GM23338 (cell line): Measurements from ENCODE around the gene SCGB2B2. TPM values are rescaled to one million over a fixed set of nuclear protein-coding genes. Genes with fewer than 3 reads are reported as not detected.

ENCODE experiments used
- ATAC-seq: fragments of 200-7000 bp; cut with Tn5 transposase; 3 replicates; pipeline ENCODE4 v1.9.1; 2020
- DNase-seq: peaks from one replicate; pipeline ENCODE4 v3.0.0-alpha.2; 2015; ENCODE audit warnings: low spot score
- H2AFZ ChIP-seq: fragments of 200-600 bp; sonication (generic); 2 replicates; pipeline ENCODE4 v1.8.0; 2016; ENCODE audit warnings: antibody characterized with exemption, mild to moderate bottlenecking, moderate library complexity
- H3F3A ChIP-seq: fragments of 200-600 bp; sonication (generic); replicated peaks from 2 replicates; pipeline ENCODE4 v1.8.0; 2017; ENCODE audit warnings: antibody characterized with exemption, mixed run types, low read depth
- H3K27ac ChIP-seq: fragments of 200-600 bp; sonication (generic); 2 replicates; pipeline ENCODE4 v1.6.1; 2016; ENCODE audit warnings: low read depth
- H3K27me3 ChIP-seq: fragments of 200-600 bp; sonication (generic); 2 replicates; pipeline ENCODE4 v1.8.0; 2016; ENCODE audit warnings: mild to moderate bottlenecking, mixed run types, moderate library complexity; ENCODE audit not compliant: insufficient read depth
- H3K36me3 ChIP-seq: fragments of 200-600 bp; sonication (generic); 2 replicates; pipeline ENCODE4 v1.8.0; 2016; ENCODE audit warnings: mild to moderate bottlenecking; ENCODE audit not compliant: insufficient read depth
- H3K4me1 ChIP-seq: fragments of 200-600 bp; sonication (generic); 2 replicates; pipeline ENCODE4 v1.8.0; 2016; ENCODE audit warnings: mild to moderate bottlenecking, moderate library complexity; ENCODE audit not compliant: insufficient read depth
- H3K4me2 ChIP-seq: fragments of 200-600 bp; sonication (generic); 2 replicates; pipeline ENCODE4 v1.7.1; 2017; ENCODE audit warnings: mixed run types
- H3K4me3 ChIP-seq: fragments of 200-600 bp; sonication (generic); 2 replicates; pipeline ENCODE4 v1.6.1; 2016; ENCODE audit warnings: mixed run types
- H3K79me2 ChIP-seq: fragments of 200-600 bp; sonication (generic); replicated peaks from 2 replicates; pipeline ENCODE4 v1.8.0; 2017; ENCODE audit warnings: mild to moderate bottlenecking; ENCODE audit not compliant: insufficient read depth
- H3K9me2 ChIP-seq: fragments of 200-600 bp; sonication (generic); 2 replicates; pipeline ENCODE4 v1.8.0; 2017; ENCODE audit not compliant: insufficient read depth
- H4K20me1 ChIP-seq: fragments of 200-600 bp; sonication (generic); replicated peaks from 2 replicates; pipeline ENCODE4 v1.8.0; 2017; ENCODE audit warnings: mild to moderate bottlenecking; ENCODE audit not compliant: insufficient read depth
- H3K27ac Mint-ChIP-seq: 2 replicates; pipeline ENCODE4 v1.8.0; 2020; ENCODE audit warnings: inconsistent platforms, mild to moderate bottlenecking, moderate library complexity, mixed read lengths
- H3K27me3 Mint-ChIP-seq: 3 replicates; pipeline ENCODE4 v1.8.0; 2022; ENCODE audit warnings: low read depth, mild to moderate bottlenecking, moderate library complexity, mixed read lengths, inconsistent platforms; ENCODE audit not compliant: insufficient read depth, poor library complexity
- H3K36me3 Mint-ChIP-seq: 3 replicates; pipeline ENCODE4 v1.8.0; 2021; ENCODE audit warnings: low read depth, mild to moderate bottlenecking, inconsistent platforms, moderate library complexity, mixed read lengths
- H3K4me1 Mint-ChIP-seq: 3 replicates; pipeline ENCODE4 v1.8.0; 2020; ENCODE audit warnings: mild to moderate bottlenecking, inconsistent platforms, mixed read lengths
- H3K4me3 Mint-ChIP-seq: 3 replicates; pipeline ENCODE4 v1.8.0; 2021; ENCODE audit warnings: moderate library complexity, mild to moderate bottlenecking, inconsistent platforms, mixed read lengths
- H3K9me3 Mint-ChIP-seq: 3 replicates; pipeline ENCODE4 v1.8.0; 2020; ENCODE audit warnings: moderate library complexity, mild to moderate bottlenecking, inconsistent platforms, mixed read lengths
- CREB1 ChIP-seq: fragments of 250-450 bp; sonication (Bioruptor Pico); IDR thresholded peaks from 2 replicates; pipeline ENCODE4 v1.5.0; 2020; ENCODE audit warnings: low read depth, mild to moderate bottlenecking, moderate library complexity
- EZH2 ChIP-seq: fragments of 200-600 bp; sonication (generic); IDR thresholded peaks from one replicate; pipeline ENCODE4 v1.8.0; 2017; ENCODE audit warnings: antibody characterized with exemption, mild to moderate bottlenecking, low read depth; ENCODE audit not compliant: unreplicated experiment
- EZH2phosphoT487 ChIP-seq: fragments of 200-600 bp; sonication (generic); IDR thresholded peaks from one replicate; pipeline ENCODE4 v1.8.1; 2018; ENCODE audit warnings: antibody characterized with exemption; ENCODE audit not compliant: unreplicated experiment
- JUNB ChIP-seq: IDR thresholded peaks from one replicate; pipeline ENCODE4 v1.6.1; 2016; ENCODE audit warnings: antibody characterized with exemption; ENCODE audit not compliant: unreplicated experiment
- NANOG ChIP-seq: IDR thresholded peaks from 2 replicates; pipeline ENCODE4 v1.6.1; 2016; ENCODE audit warnings: antibody characterized with exemption, borderline replicate concordance
- POLR2AphosphoS5 ChIP-seq: IDR thresholded peaks from 2 replicates; pipeline ENCODE4 v1.6.1; 2016; ENCODE audit warnings: antibody characterized with exemption, low read depth
- STAT1 ChIP-seq: IDR thresholded peaks from one replicate; pipeline ENCODE4 v1.6.1; 2016; ENCODE audit warnings: antibody characterized with exemption; ENCODE audit not compliant: unreplicated experiment
- ZNF331 ChIP-seq: fragments of 250-450 bp; sonication (Bioruptor Pico); IDR thresholded peaks from 2 replicates; pipeline ENCODE4 v1.5.0; 2020; ENCODE audit warnings: low read depth, mild to moderate bottlenecking, moderate library complexity
- ZNF462 ChIP-seq: fragments of 250-450 bp; sonication (Bioruptor Pico); IDR thresholded peaks from 2 replicates; pipeline ENCODE4 v1.5.0; 2020; ENCODE audit warnings: mild to moderate bottlenecking, moderate library complexity
- polyA plus RNA-seq: library from polyadenylated mRNA; unstranded; fragments of >200 nt; fragmentation: Nextera tagmentation; extraction: Ambion mirVana; gene quantifications from 2 replicates; pipeline ENCODE4 v1.2.1, GENCODE V29; 2016
- total RNA-seq: library from RNA; depleted of rRNA; stranded (reverse); fragments of >200 nt; shearing (Covaris generic); gene quantifications from 2 replicates; pipeline ENCODE4 v1.2.3, GENCODE V29; 2014
- TF ChIP-seq, protein P1 (sequence below): IDR thresholded peaks from 2 replicates; pipeline ENCODE4 v1.6.1; 2016; ENCODE audit warnings: antibody characterized with exemption

The SCGB2B2 gene
- total and polyA plus RNA-seq, 2 experiments from 2014 or later = 0.28 TPM; not detected in 1

- TF ChIP-seq, protein P1, sequence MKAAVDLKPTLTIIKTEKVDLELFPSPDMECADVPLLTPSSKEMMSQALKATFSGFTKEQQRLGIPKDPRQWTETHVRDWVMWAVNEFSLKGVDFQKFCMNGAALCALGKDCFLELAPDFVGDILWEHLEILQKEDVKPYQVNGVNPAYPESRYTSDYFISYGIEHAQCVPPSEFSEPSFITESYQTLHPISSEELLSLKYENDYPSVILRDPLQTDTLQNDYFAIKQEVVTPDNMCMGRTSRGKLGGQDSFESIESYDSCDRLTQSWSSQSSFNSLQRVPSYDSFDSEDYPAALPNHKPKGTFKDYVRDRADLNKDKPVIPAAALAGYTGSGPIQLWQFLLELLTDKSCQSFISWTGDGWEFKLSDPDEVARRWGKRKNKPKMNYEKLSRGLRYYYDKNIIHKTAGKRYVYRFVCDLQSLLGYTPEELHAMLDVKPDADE = no peak
- TF ChIP-seq EZH2 (no peak), JUNB (no peak), ZNF462 (CRISPR knock-in tag) (no peak)
These were observed 5.0 kb downstream of the SCGB2B2 start (continued) for GRCh38 chr19:34671972-34672371.

GRCh38 chr19:34669305-34669704, 7.7 kb downstream of the SCGB2B2 start:
- Histone ChIP-seq H4K20me1 (no peaks in the 10 kb centered on the region), H2AFZ (no peak overlapping the region), H3K4me3 (no peak overlapping the region), H3K4me2 (no peak overlapping the region), H3K4me1 (no peaks in the 10 kb centered on the region; the same call in 1 of the 2 replicates), H3K9me2 (no peaks in the 10 kb centered on the region), H3K36me3 (no peaks in the 10 kb centered on the region), H3K27me3 (peaks cover 8% of the 10 kb centered on the region; the same call in 1 of the 2 replicates), H3K79me2 (no peaks in the 10 kb centered on the region), H3F3A (no peaks in the 10 kb centered on the region), H3K27ac (no peak overlapping the region)
- ATAC-seq = no peak
- Mint-ChIP-seq H3K27me3 (peaks cover 8% of the 10 kb centered on the region), H3K4me1 (peaks cover 15% of the 10 kb centered on the region), H3K27ac (no peak overlapping the region), H3K4me3 (no peak overlapping the region), H3K36me3 (no peaks in the 10 kb centered on the region; the same call in 2 of the 3 replicates), H3K9me3 (no peaks in the 10 kb centered on the region)
- DNase-seq = no peak
- TF ChIP-seq NANOG (no peak), STAT1 (no peak), EZH2phosphoT487 (no peak), ZNF331 (CRISPR knock-in tag) (no peak), CREB1 (no peak), POLR2AphosphoS5 (no peak)
- TF ChIP-seq, protein P1 = no peak
